Motor neuron (in vitro differentiated cells): ENCODE measurements around the gene SLC9A5. TPM values are rescaled to one million over a fixed set of nuclear protein-coding genes. Genes with fewer than 3 reads are reported as not detected.

Source experiments
- ATAC-seq, 8 experiments: fragments of 200-7000 bp; cut with Tn5 transposase; replicated peaks in 6 of 8; 2 replicates each; pipeline ENCODE4 v1.8.0; 2021; ENCODE audit warnings: mild to moderate bottlenecking in 8 of 8, moderate library complexity in 8 of 8
- H3K27ac ChIP-seq, 2 donors: fragments of 250-450 bp; sonication (Bioruptor Pico); 2 replicates each; pipeline ENCODE4 v1.9.0; 2021; ENCODE audit warnings: antibody characterized with exemption in 2 of 2, mild to moderate bottlenecking in 2 of 2, moderate library complexity in 1 of 2
- H3K4me1 ChIP-seq, 2 donors: fragments of 250-450 bp; sonication (Bioruptor Pico); replicated peaks in 1 of 2; 2 replicates each; pipeline ENCODE4 v1.6.1; 2021; ENCODE audit warnings: antibody characterized with exemption in 2 of 2, mild to moderate bottlenecking in 2 of 2, moderate library complexity in 1 of 2
- H3K4me3 ChIP-seq, 5 donors: fragments of 250-450 bp; sonication (Bioruptor Pico); 2 replicates each; pipeline ENCODE4 v1.9.0; 2021; ENCODE audit warnings: antibody characterized with exemption in 5 of 5, mild to moderate bottlenecking in 5 of 5, moderate library complexity in 4 of 5
- WGBS, 10 experiments: fragments of 450-650 bp; shearing (Covaris generic); methylation state at CpG; one replicate each; pipeline ENCODE4 v1.0.0; 2022; 5-methylcytosine and 5-hydroxymethylcytosine counted together
- in situ Hi-C, 9 experiments: fragments of 400-800 bp; cut with MboI; loops; one replicate each; pipeline ENCODE4 v1.15.0; 2021; ENCODE audit warnings: low sequenced_read_pairs in 9 of 9, low pct_unique_long_range_greater_than_20kb in 2 of 9; ENCODE audit not compliant: unreplicated experiment in 9 of 9
- total RNA-seq, 8 experiments: library from RNA; unstranded; fragments of 300-600 nt; gene quantifications; 2 replicates each; pipeline versions ENCODE4 v1.2.3 to v1.2.4, GENCODE V29; 2022

Gene SLC9A5
- total RNA-seq, 8 experiments from 2014 or later: 0.92 to 2.4 (median 1.4) TPM

GRCh38 chr16:67304020-67304419 is 55.2 kb downstream of the SLC9A5 start:
- no peak for ATAC-seq
- in situ Hi-C loops: no loop called here
- no peak overlapping the region for H3K27ac ChIP-seq

GRCh38 chr16:67305216-67306071 is 56.7 kb downstream of the SLC9A5 start:
- H3K4me1 ChIP-seq: no peaks in the 10 kb centered on the region
- no peak for ATAC-seq
- H3K4me3 ChIP-seq: no peak overlapping the region
- WGBS, 10 experiments: 42 to 97% (median 83%) methylated on average over 1 to 10 of the region's 13 CpGs; no CpG with 5 or more reads in 1 of the 10 experiments
- no peak overlapping the region for H3K27ac ChIP-seq
- in situ Hi-C loops: no loop called here

More at GRCh38 chr16:67304020-67304419, 55.2 kb downstream of the SLC9A5 start:
- WGBS, 10 experiments: 0 to 88% (median 14%) methylated on average over 1 of the region's 1 CpG; no CpG with 5 or more reads in 4 of the 10 experiments
- no peak overlapping the region for H3K4me3 ChIP-seq
- H3K4me1 ChIP-seq: peaks cover 0 to 3% of the 10 kb centered on the region in 2 donors

- WGBS, 10 experiments: 64 to 100% (median 85%) methylated on average over 1 to 3 of the region's 3 CpGs; no CpG with 5 or more reads in 2 of the 10 experiments
- in situ Hi-C loops: no loop called here
- ATAC-seq: no peak
- no peak overlapping the region for H3K27ac ChIP-seq
- no peaks in the 10 kb centered on the region for H3K4me1 ChIP-seq
- no peak overlapping the region for H3K4me3 ChIP-seq
These were observed 61.8 kb downstream of the SLC9A5 start for GRCh38 chr16:67310561-67310960.

- peak; percentile 42 to 100 (median 86) for ATAC-seq
- Histone ChIP-seq H3K4me3 (no peak overlapping the region), H3K4me1 (no peaks in the 10 kb centered on the region), H3K27ac (no peak overlapping the region)
- in situ Hi-C loops: no loop called here
- WGBS, 10 experiments: 0 to 100% (median 75%) methylated on average over 1 to 3 of the region's 5 CpGs; no CpG with 5 or more reads in 1 of the 10 experiments
These were observed 63.1 kb downstream of the SLC9A5 start for GRCh38 chr16:67311607-67312488.

- no peak overlapping the region for H3K4me3 ChIP-seq
- H3K4me1 ChIP-seq: no peaks in the 10 kb centered on the region
- in situ Hi-C loops: no loop called here
- no peak overlapping the region for H3K27ac ChIP-seq
- ATAC-seq: peak in 1 of 8 experiments; percentile 11
These were observed 63.9 kb downstream of the SLC9A5 start for GRCh38 chr16:67312719-67313118.

- ATAC-seq: peak in 1 of 8 experiments; percentile 74
- in situ Hi-C loops: no loop called here
- H3K4me3 ChIP-seq: no peak overlapping the region
- H3K4me1 ChIP-seq: no peaks in the 10 kb centered on the region
- no peak overlapping the region for H3K27ac ChIP-seq
These were observed 69.1 kb downstream of the SLC9A5 start for GRCh38 chr16:67317853-67318252.

Other genes with a start within 250 kb of the SLC9A5 start
- 10 to 100 TPM; 20.1 to 77.7 (median 33.0) TPM for gene CBFB, start 219.8 kb upstream of the SLC9A5 start, total RNA-seq
- 10 to 100 TPM; 10.4 to 18.8 (median 14.9) TPM for gene PHAF1, start 139.0 kb upstream of the SLC9A5 start, total RNA-seq
- 10 to 100 TPM in 2 of 8 experiments, 1 to 10 TPM in 4, under 1 TPM in 2; 0.54 to 20.9 (median 4.3) TPM for gene B3GNT9, start 98.0 kb upstream of the SLC9A5 start, total RNA-seq
- 10 to 100 TPM in 3 of 8 experiments, 1 to 10 TPM in 4, under 1 TPM in 1; 0.42 to 18.0 (median 6.6) TPM for gene TRADD, start 89.1 kb upstream of the SLC9A5 start, total RNA-seq
- 10 to 100 TPM in 3 of 8 experiments, 1 to 10 TPM in 5; 1.0 to 44.5 (median 9.0) TPM for gene FBXL8, start 89.0 kb upstream of the SLC9A5 start, total RNA-seq
- 10 to 100 TPM in 7 of 8 experiments, 1 to 10 TPM in 1; 4.6 to 33.1 (median 18.4) TPM for gene HSF4, start 84.2 kb upstream of the SLC9A5 start, total RNA-seq
- 10 to 100 TPM in 7 of 8 experiments, 1 to 10 TPM in 1; 7.3 to 28.0 (median 15.3) TPM for gene NOL3, start 78.4 kb upstream of the SLC9A5 start, total RNA-seq
- gene MATCAP1, start 65.0 kb upstream of the SLC9A5 start, total RNA-seq: 10 to 100 TPM; 13.9 to 93.4 (median 55.0) TPM
- 1 to 10 TPM in 4 of 8 experiments, under 1 TPM in 4; 0.29 to 3.6 (median 0.98) TPM for gene EXOC3L1, start 58.8 kb upstream of the SLC9A5 start, total RNA-seq
- gene E2F4, start 56.8 kb upstream of the SLC9A5 start, total RNA-seq: 10 to 100 TPM; 27.7 to 83.7 (median 48.5) TPM
- 1 to 10 TPM in 5 of 8 experiments, under 1 TPM in 3; 0.43 to 2.8 (median 1.2) TPM for gene ELMO3, start 49.8 kb upstream of the SLC9A5 start, total RNA-seq
- gene TMEM208, start 21.8 kb upstream of the SLC9A5 start, total RNA-seq: 10 to 100 TPM; 39.4 to 83.1 (median 58.0) TPM
- 10 to 100 TPM in 7 of 8 experiments, 1 to 10 TPM in 1; 5.5 to 26.8 (median 12.1) TPM for gene FHOD1, start 1.5 kb upstream of the SLC9A5 start, total RNA-seq
- 10 to 100 TPM in 2 of 8 experiments, 1 to 10 TPM in 6; 1.4 to 39.0 (median 5.6) TPM for gene PLEKHG4, start 30.6 kb downstream of the SLC9A5 start, total RNA-seq
- gene KCTD19, start 77.8 kb downstream of the SLC9A5 start, total RNA-seq: 1 to 10 TPM in 3 of 8 experiments, under 1 TPM in 5; 0.15 to 1.8 (median 0.90) TPM
- gene LRRC36, start 77.8 kb downstream of the SLC9A5 start, total RNA-seq: 1 to 10 TPM in 2 of 8 experiments, under 1 TPM in 2, not detected in 4; 0.43 to 1.5 (median 1.0) TPM
- 100 to 1,000 TPM in 1 of 8 experiments, 10 to 100 TPM in 4, 1 to 10 TPM in 2, under 1 TPM in 1; 0.85 to 247 (median 33.2) TPM for gene TPPP3, start 144.5 kb downstream of the SLC9A5 start, total RNA-seq
- gene ZDHHC1, start 167.5 kb downstream of the SLC9A5 start, total RNA-seq: 10 to 100 TPM in 1 of 8 experiments, 1 to 10 TPM in 7; 3.4 to 14.6 (median 4.6) TPM
- 10 to 100 TPM in 4 of 8 experiments, 1 to 10 TPM in 3, under 1 TPM in 1; 0.64 to 17.4 (median 6.8) TPM for gene HSD11B2, start 182.1 kb downstream of the SLC9A5 start, total RNA-seq
- gene ATP6V0D1, start 232.2 kb downstream of the SLC9A5 start, total RNA-seq: 100 to 1,000 TPM in 2 of 8 experiments, 10 to 100 TPM in 6; 56.6 to 139 (median 69.4) TPM
- gene AGRP, start 234.6 kb downstream of the SLC9A5 start, total RNA-seq: under 1 TPM in 3 of 8 experiments, not detected in 5; 0.27 to 0.81 (median 0.66) TPM